AG09309 (cell line): ENCODE data around the gene GRM8.

ENCODE experiments used
- DNase-seq: peaks from one replicate; pipeline ENCODE4 v3.0.0-alpha.2; 2010; ENCODE audit warnings: low read depth
- H3K4me3 ChIP-seq: 2 replicates; pipeline ENCODE4 v1.5.1; 2011; ENCODE audit warnings: mild to moderate bottlenecking, low read depth, low read length, moderate library complexity; ENCODE audit not compliant: control insufficient read depth
- TF ChIP-seq, protein P1 (sequence below): IDR thresholded peaks from 2 replicates; pipeline ENCODE4 v1.5.1; 2011; ENCODE audit warnings: mild to moderate bottlenecking, low read depth, low read length, inconsistent platforms; ENCODE audit not compliant: insufficient read depth, control insufficient read depth; ENCODE audit errors: missing control alignments

GRM8 gene

DNA sequence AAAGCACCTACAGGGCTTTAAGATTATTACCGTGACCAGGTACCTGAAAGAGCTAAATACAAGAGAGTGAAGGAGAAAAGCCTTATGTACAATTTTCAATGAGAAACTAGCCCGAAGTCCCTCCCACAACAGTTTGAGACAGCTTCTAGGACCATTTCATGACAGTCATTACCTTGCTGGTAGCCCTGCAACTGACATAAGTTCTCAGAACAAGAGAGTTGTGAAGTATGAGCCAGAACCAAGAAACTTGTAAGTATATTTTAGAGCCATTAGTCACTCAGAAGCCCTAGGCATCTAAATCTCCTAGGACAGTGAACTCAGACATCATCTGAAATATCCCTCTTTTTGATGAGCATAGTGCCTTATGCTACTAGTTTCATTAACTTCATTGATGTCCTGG is 792.1 kb downstream of the GRM8 start:
- no peak for DNase-seq
- TF ChIP-seq, protein P1, sequence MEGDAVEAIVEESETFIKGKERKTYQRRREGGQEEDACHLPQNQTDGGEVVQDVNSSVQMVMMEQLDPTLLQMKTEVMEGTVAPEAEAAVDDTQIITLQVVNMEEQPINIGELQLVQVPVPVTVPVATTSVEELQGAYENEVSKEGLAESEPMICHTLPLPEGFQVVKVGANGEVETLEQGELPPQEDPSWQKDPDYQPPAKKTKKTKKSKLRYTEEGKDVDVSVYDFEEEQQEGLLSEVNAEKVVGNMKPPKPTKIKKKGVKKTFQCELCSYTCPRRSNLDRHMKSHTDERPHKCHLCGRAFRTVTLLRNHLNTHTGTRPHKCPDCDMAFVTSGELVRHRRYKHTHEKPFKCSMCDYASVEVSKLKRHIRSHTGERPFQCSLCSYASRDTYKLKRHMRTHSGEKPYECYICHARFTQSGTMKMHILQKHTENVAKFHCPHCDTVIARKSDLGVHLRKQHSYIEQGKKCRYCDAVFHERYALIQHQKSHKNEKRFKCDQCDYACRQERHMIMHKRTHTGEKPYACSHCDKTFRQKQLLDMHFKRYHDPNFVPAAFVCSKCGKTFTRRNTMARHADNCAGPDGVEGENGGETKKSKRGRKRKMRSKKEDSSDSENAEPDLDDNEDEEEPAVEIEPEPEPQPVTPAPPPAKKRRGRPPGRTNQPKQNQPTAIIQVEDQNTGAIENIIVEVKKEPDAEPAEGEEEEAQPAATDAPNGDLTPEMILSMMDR = no peak
- H3K4me3 ChIP-seq = no peak overlapping the region

DNA sequence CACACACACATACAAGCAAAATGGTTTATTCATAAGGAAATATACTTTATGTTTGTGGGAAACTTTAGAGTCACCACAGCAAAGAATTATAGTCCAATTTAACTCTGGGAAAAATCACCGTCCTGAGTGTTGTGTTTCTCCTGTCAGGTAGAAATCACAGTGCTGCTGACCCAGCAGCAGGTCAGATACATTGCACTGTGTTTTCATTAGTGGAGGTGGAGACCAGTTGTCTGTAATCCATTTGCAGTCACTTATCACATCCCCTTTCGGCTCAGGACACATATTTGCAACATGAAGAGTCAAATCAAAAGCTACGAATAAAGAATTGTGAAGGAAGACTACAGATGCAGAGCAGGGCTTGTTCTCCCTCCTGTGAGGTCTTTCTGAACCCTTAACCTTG is 799.6 kb downstream of the GRM8 start:
- TF ChIP-seq, protein P1 = no peak
- no peak for DNase-seq
- H3K4me3 ChIP-seq = no peak overlapping the region

DNA sequence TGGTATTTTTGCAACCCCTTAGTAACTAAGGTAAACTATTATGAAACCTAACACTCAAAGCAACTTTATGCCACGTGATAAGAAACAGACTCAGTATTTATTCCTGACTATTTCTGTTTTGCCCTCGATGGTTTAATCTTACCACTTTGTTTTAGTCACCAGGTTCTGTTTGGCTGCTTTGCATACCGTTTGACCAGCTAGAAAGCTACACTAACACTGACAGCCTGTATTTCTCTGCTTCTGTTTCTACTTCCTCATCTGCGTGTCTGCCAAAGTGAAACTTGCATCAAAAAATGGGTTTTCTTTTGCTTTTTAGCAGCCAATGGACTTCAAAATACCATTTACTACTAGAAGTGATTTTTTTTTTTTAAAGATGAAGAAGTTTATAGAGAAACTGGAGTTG is 802.5 kb downstream of the GRM8 start:
- TF ChIP-seq, protein P1 = no peak

DNA sequence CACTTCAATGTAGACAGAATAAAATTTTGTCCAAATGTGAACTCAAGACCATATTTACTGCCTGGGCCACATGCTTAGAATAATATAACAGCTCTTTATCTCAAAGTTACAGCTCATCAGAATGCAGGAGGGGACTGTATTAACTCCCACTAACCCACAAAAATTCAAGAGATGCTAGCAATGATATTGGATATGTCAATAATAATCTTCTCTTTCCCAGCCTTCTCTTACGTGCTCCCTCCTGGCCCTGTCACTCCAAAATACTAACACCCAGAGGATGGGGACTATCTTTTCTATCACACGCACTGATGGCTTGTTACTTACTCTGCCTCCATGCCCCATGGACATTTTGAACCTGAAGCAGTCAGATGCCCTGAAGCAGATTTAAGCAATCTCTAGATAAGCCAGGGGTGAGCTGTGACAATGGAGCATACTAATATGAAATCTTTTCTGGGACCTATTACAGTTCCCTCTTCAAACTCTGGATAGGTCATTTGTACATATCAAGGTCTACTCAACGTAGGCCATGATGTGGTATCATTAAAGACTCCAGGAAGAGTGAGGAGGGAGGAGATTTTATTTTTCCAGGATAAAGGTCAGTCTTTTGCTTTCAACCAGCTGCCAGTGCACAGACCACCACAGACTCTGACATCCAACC is 803.0 kb downstream of the GRM8 start:
- TF ChIP-seq, protein P1 = no peak
- DNase-seq = no peak
- H3K4me3 ChIP-seq = no peak overlapping the region

More for the DNA sequence above, 802.5 kb downstream of the GRM8 start:
- H3K4me3 ChIP-seq = no peak overlapping the region
- DNase-seq = no peak

GRCh38 chr7:126447984-126448383 is 804.8 kb downstream of the GRM8 start:
- no peak overlapping the region for H3K4me3 ChIP-seq
- TF ChIP-seq, protein P1 = no peak
- no peak for DNase-seq

DNA sequence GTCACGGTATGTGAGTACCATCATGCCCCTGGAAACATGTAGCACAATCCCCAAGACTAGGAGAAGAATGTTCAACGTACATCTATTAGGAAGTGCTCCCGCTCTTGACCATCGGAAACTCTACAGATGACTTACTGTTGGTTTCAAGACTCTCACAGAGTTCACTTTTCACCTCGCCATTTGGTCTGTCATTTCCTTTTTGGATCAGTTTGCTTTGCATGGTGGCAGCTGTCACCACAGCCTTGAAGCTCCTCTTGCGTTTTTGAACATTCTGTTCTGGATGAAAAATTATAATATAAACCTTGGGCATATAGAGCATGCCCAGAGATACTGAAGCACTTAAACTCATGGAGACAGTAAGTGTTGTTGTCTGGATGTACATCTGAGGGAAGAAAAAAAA is 806.8 kb downstream of the GRM8 start:
- DNase-seq = no peak
- H3K4me3 ChIP-seq = no peak overlapping the region
- TF ChIP-seq, protein P1 = no peak
